SU-DHL-6 (cell line): ENCODE data around the gene NAA15.

Experiments used
- H2AFZ ChIP-seq: fragments of 200-600 bp; sonication (generic); 2 replicates; pipeline ENCODE4 v1.6.1; 2014; ENCODE audit warnings: low read depth, mild to moderate bottlenecking, moderate library complexity, mixed read lengths, antibody characterized with exemption, low read length; ENCODE audit not compliant: severe bottlenecking
- H3F3A ChIP-seq: fragments of 200-600 bp; shearing (Covaris generic); 2 replicates; pipeline ENCODE4 v1.6.0; 2016; ENCODE audit warnings: antibody characterized with exemption, mild to moderate bottlenecking; ENCODE audit not compliant: insufficient read depth
- H3K27ac ChIP-seq: fragments of 200-600 bp; sonication (generic); 2 replicates; pipeline ENCODE4 v1.5.1; 2016; ENCODE audit warnings: low read depth, mild to moderate bottlenecking, low read length, moderate library complexity, mixed read lengths
- H3K27me3 ChIP-seq: fragments of 200-600 bp; sonication (generic), shearing (Covaris generic); 2 replicates; pipeline ENCODE4 v1.6.0; 2014; ENCODE audit warnings: mild to moderate bottlenecking, low read length
- H3K36me3 ChIP-seq: fragments of 200-600 bp; sonication (generic); 2 replicates; pipeline ENCODE4 v1.6.1; 2014; ENCODE audit warnings: mild to moderate bottlenecking, low read length, mixed read lengths
- H3K4me2 ChIP-seq: fragments of 300-600, 200-600 bp; shearing (Covaris generic), sonication (generic); 2 replicates; pipeline ENCODE4 v1.6.0; 2014; ENCODE audit warnings: low read length, low read depth, mild to moderate bottlenecking; ENCODE audit not compliant: poor library complexity, severe bottlenecking
- H3K4me3 ChIP-seq: fragments of 200-600 bp; sonication (generic); 2 replicates; pipeline ENCODE4 v1.5.1; 2014; ENCODE audit warnings: antibody characterized with exemption, low read length, mild to moderate bottlenecking, mixed read lengths; ENCODE audit not compliant: insufficient read depth, poor library complexity, severe bottlenecking
- H3K79me2 ChIP-seq: fragments of 200-600 bp; sonication (generic); 2 replicates; pipeline ENCODE4 v1.6.1; 2014; ENCODE audit warnings: mild to moderate bottlenecking, low read length, moderate library complexity; ENCODE audit not compliant: insufficient read depth
- H3K9ac ChIP-seq: fragments of 200-600 bp; sonication (generic); 2 replicates; pipeline ENCODE4 v1.7.0; 2014; ENCODE audit warnings: mild to moderate bottlenecking, low read length
- H3K9me2 ChIP-seq: fragments of 200-600 bp; sonication (generic); replicated peaks from 2 replicates; pipeline ENCODE4 v1.6.1; 2014; ENCODE audit warnings: low read length; ENCODE audit not compliant: insufficient read depth
- H3K9me3 ChIP-seq: fragments of 200-600 bp; sonication (generic); 2 replicates; pipeline ENCODE4 v1.6.1; 2014; ENCODE audit warnings: low read length, mixed read lengths; ENCODE audit not compliant: insufficient read depth
- H4K20me1 ChIP-seq: fragments of 200-600 bp; sonication (generic); 2 replicates; pipeline ENCODE4 v1.6.1; 2014; ENCODE audit warnings: low read depth, mild to moderate bottlenecking, antibody characterized with exemption, low read length, moderate library complexity, mixed read lengths
- CTCF ChIP-seq: fragments of 200-600 bp; sonication (generic); IDR thresholded peaks from one replicate; pipeline ENCODE4 v1.5.1; 2017; ENCODE audit warnings: antibody characterized with exemption, mild to moderate bottlenecking, low read length, moderate library complexity; ENCODE audit not compliant: insufficient read depth, poor library complexity, severe bottlenecking
- EZH2phosphoT487 ChIP-seq: fragments of 200-600 bp; sonication (generic), shearing (Covaris generic); conservative IDR thresholded peaks from 2 replicates; pipeline ENCODE4 v1.6.1; 2018; ENCODE audit warnings: mild to moderate bottlenecking, antibody characterized with exemption, low read length, moderate library complexity, mixed read lengths

Gene NAA15

GRCh38 chr4:139331185-139331584, 29.9 kb downstream of the NAA15 start:
- Histone ChIP-seq H3K9me3 (no peaks in the 10 kb centered on the region), H2AFZ (no peak overlapping the region), H3K9ac (no peak overlapping the region), H3F3A (no peaks in the 10 kb centered on the region), H4K20me1 (no peaks in the 10 kb centered on the region), H3K9me2 (no peaks in the 10 kb centered on the region), H3K79me2 (peaks cover 75% of the 10 kb centered on the region), H3K36me3 (no peaks in the 10 kb centered on the region), H3K27ac (no peak overlapping the region), H3K27me3 (no peaks in the 10 kb centered on the region), H3K4me2 (no peak overlapping the region), H3K4me3 (no peak overlapping the region)
- TF ChIP-seq CTCF = no peak
- no peak for TF ChIP-seq EZH2phosphoT487

GRCh38 chr4:139333046-139333445, 31.7 kb downstream of the NAA15 start:
- Histone ChIP-seq H3K36me3 (no peaks in the 10 kb centered on the region; the same call in 1 of the 2 replicates), H3K27ac (no peak overlapping the region), H3K9me2 (no peaks in the 10 kb centered on the region), H3K9ac (no peak overlapping the region), H3F3A (no peaks in the 10 kb centered on the region), H3K79me2 (peaks cover 57% of the 10 kb centered on the region), H2AFZ (no peak overlapping the region), H3K9me3 (no peaks in the 10 kb centered on the region), H3K27me3 (no peaks in the 10 kb centered on the region), H3K4me3 (no peak overlapping the region), H3K4me2 (no peak overlapping the region), H4K20me1 (no peaks in the 10 kb centered on the region)
- TF ChIP-seq CTCF = no peak
- TF ChIP-seq EZH2phosphoT487 = no peak

- H3K36me3 ChIP-seq = no peaks in the 10 kb centered on the region; the same call in 1 of the 2 replicates
Observed at GRCh38 chr4:139337612-139338011, 36.3 kb downstream of the NAA15 start.

More at GRCh38 chr4:139337612-139338011, 36.3 kb downstream of the NAA15 start:
- Histone ChIP-seq H3K9ac (no peak overlapping the region), H3K9me3 (no peaks in the 10 kb centered on the region), H4K20me1 (no peaks in the 10 kb centered on the region), H3K79me2 (peaks cover 19% of the 10 kb centered on the region), H3K4me3 (no peak overlapping the region), H3K4me2 (no peak overlapping the region), H2AFZ (no peak overlapping the region), H3K27ac (no peak overlapping the region), H3K27me3 (no peaks in the 10 kb centered on the region), H3K9me2 (no peaks in the 10 kb centered on the region), H3F3A (no peaks in the 10 kb centered on the region)
- TF ChIP-seq EZH2phosphoT487 (no peak), CTCF (no peak)
